Endothelial cell of umbilical vein (primary cell): ENCODE data around the gene VPS33B.

Source experiments
- CTCF ChIP-seq, 2 donors: IDR thresholded peaks; 1 replicate in 1 of 2; 2 replicates in 1 of 2; pipeline ENCODE4 v1.5.1; 2011; ENCODE audit warnings: low read length in 2 of 2, mild to moderate bottlenecking in 2 of 2, moderate library complexity in 2 of 2, control low read depth in 1 of 2, inconsistent platforms in 1 of 2, low read depth in 1 of 2; ENCODE audit not compliant: insufficient read depth in 1 of 2; ENCODE audit errors: extremely low read depth in 1 of 2
- EZH2 ChIP-seq: IDR thresholded peaks from 2 replicates; pipeline ENCODE4 v1.6.1; 2012; ENCODE audit warnings: borderline replicate concordance, low read depth, mild to moderate bottlenecking, moderate library complexity, low read length, inconsistent platforms; ENCODE audit not compliant: severe bottlenecking
- JUN ChIP-seq: IDR thresholded peaks from 2 replicates; pipeline ENCODE4 v1.6.1; 2011; ENCODE audit warnings: borderline replicate concordance, low read depth; ENCODE audit not compliant: insufficient read length, insufficient read depth
- MAX ChIP-seq: IDR thresholded peaks from 2 replicates; pipeline ENCODE4 v1.6.1; 2011; ENCODE audit not compliant: insufficient read depth, insufficient read length
- POLR2A ChIP-seq: IDR thresholded peaks from 2 replicates; pipeline ENCODE4 v1.6.1; 2012; ENCODE audit warnings: low read depth, mild to moderate bottlenecking, control low read depth, low read length
- POLR2AphosphoS5 ChIP-seq: IDR thresholded peaks from 2 replicates; pipeline ENCODE4 v1.6.1; 2012; ENCODE audit warnings: low read depth, mild to moderate bottlenecking, control low read depth, low read length, moderate library complexity; ENCODE audit not compliant: insufficient read depth

DNA sequence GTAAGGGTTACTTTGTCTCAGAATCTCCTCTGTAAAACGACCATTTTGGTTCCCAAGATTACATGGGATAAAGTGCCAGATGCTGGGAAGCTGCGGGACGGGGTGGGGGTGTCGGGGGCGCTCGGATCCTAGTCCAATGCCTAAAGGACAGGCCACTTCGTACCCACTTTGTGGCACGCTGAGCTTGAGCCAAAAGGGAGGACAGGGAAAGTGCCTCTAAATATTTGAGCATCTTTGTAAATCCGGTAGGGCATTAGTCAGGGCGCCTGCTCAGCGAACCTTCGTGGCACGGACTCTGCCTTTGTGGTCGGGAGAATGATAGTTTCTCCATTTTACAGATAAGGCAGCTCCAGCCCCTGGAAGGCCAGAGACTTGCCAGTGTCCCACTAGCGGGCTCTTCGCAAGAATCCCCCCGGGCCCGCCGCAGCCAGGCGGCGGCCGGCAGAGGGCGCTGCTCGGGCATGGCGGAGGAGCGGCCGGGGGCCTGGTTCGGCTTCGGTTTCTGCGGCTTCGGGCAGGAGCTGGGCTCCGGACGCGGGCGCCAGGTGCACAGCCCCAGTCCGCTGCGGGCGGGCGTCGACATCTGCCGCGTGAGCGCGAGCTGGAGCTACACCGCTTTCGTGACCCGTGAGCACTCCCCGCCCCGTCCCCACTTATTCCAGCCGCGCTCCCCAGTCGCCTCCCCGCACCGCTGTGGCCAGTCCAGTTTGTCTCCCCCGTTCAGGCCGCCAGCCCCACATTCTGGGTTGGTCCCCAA lies 65.9 kb downstream of the VPS33B start:
- peak; percentile 93 to 99 for TF ChIP-seq CTCF (IDR thresholded peaks at IDR 0.05; ENCODE audit: extremely low read depth in 1 of 2, insufficient read depth in 1 of 2, low read depth in 1 of 2, low read length in 2 of 2)
- peak; percentile 13 for TF ChIP-seq POLR2A
- no peak for TF ChIP-seq EZH2
- no peak for TF ChIP-seq JUN
- TF ChIP-seq POLR2AphosphoS5, result peak; percentile 44
- no peak for TF ChIP-seq MAX
